B cell (primary cell): Measurements from ENCODE around the gene RPP14.
"Not testable (repeated sequence)": the region's sequence is repeated elsewhere in the genome, so short reads cannot be mapped to it uniquely, and the experiment has no call there.

Source experiments
- CTCF ChIP-seq: fragments of 200-600 bp; IDR thresholded peaks from one replicate; pipeline ENCODE4 v1.8.0; 2022; ENCODE audit warnings: antibody characterized with exemption, mild to moderate bottlenecking
- EZH2 ChIP-seq: IDR thresholded peaks from 2 replicates; pipeline ENCODE4 v1.6.1; 2012; ENCODE audit warnings: borderline replicate concordance, low read depth, mild to moderate bottlenecking, moderate library complexity, low read length; ENCODE audit not compliant: insufficient read depth, poor library complexity, severe bottlenecking

DNA sequence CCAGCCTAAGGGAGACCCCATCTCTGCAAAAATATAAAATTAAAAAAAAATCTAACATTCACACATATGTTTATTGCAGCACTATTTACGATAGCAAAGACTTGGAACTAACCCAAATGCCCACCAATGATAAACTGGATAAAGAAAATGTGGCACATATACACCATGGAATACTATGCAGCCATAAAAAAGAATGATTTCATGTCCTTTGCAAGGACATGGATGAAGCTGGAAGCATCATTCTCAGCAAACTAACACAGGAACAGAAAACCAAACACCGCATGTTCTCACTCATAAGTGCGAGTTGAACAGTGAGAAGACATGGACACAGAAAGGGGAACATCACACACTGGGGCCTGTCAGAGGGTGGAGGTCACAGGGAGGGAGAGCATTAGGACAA lies 32.7 kb upstream of the RPP14 start:
- TF ChIP-seq CTCF, EZH2: not testable (repeated sequence)
